Neuronal stem cell (in vitro differentiated cells): ENCODE measurements around the gene CEBPB.

Experiments
- DNase-seq: peaks from one replicate; pipeline ENCODE4 v3.0.0-alpha.2; 2013; ENCODE audit warnings: low spot score
- H2AFZ ChIP-seq: one replicate; pipeline ENCODE4 v1.6.1; 2013; ENCODE audit warnings: mild to moderate bottlenecking, low read length, inconsistent platforms
- H2AK5ac ChIP-seq: 2 replicates; pipeline ENCODE4 v1.6.1; 2013; ENCODE audit warnings: low read depth, mild to moderate bottlenecking, inconsistent platforms, low read length, moderate library complexity, mixed read lengths
- H2BK120ac ChIP-seq: 2 replicates; pipeline ENCODE4 v1.6.1; 2013; ENCODE audit warnings: low read depth, mild to moderate bottlenecking, inconsistent platforms, low read length, moderate library complexity, mixed read lengths
- H2BK12ac ChIP-seq: one replicate; pipeline ENCODE4 v1.6.1; 2013; ENCODE audit warnings: low read length, inconsistent platforms
- H2BK15ac ChIP-seq: 2 replicates; pipeline ENCODE4 v1.6.1; 2013; ENCODE audit warnings: mild to moderate bottlenecking, low read length, inconsistent platforms, mixed read lengths
- H2BK5ac ChIP-seq: one replicate; pipeline ENCODE4 v1.6.1; 2013; ENCODE audit warnings: inconsistent platforms, mild to moderate bottlenecking, low read length, moderate library complexity
- H3K14ac ChIP-seq: one replicate; pipeline ENCODE4 v1.6.1; 2013; ENCODE audit warnings: low read length, inconsistent platforms
- H3K18ac ChIP-seq: 2 replicates; pipeline ENCODE4 v1.6.1; 2013; ENCODE audit warnings: low read length, inconsistent platforms
- H3K23ac ChIP-seq: 2 replicates; pipeline ENCODE4 v1.6.1; 2013; ENCODE audit warnings: low read depth, mild to moderate bottlenecking, mixed read lengths, low read length, inconsistent platforms; ENCODE audit not compliant: poor library complexity
- H3K27ac ChIP-seq: replicated peaks from 3 replicates; pipeline ENCODE4 v1.5.1; 2013; ENCODE audit warnings: low read length, inconsistent platforms
- H3K27me3 ChIP-seq, 3 experiments: 2 replicates each; pipeline ENCODE4 v1.6.1; 2013; ENCODE audit warnings: low read length in 3 of 3, mild to moderate bottlenecking in 2 of 3, inconsistent platforms in 1 of 3, low read depth in 1 of 3, mixed read lengths in 1 of 3, moderate library complexity in 1 of 3; ENCODE audit not compliant: control insufficient read depth in 3 of 3, insufficient read depth in 3 of 3
- H3K36me3 ChIP-seq, 2 donors: replicated peaks in 1 of 2; 2 replicates each; pipeline ENCODE4 v1.6.1; 2013; ENCODE audit warnings: low read length in 2 of 2; ENCODE audit not compliant: control insufficient read depth in 2 of 2, insufficient read depth in 2 of 2
- H3K4ac ChIP-seq: 2 replicates; pipeline ENCODE4 v1.6.1; 2013; ENCODE audit warnings: inconsistent platforms, mild to moderate bottlenecking, low read length, moderate library complexity
- H3K4me1 ChIP-seq, 2 donors: 1 replicate in 1 of 2; 2 replicates in 1 of 2; pipeline ENCODE4 v1.6.1; 2013; ENCODE audit warnings: low read length in 2 of 2, low read depth in 1 of 2; ENCODE audit not compliant: control insufficient read depth in 2 of 2, insufficient read depth in 1 of 2
- H3K4me2 ChIP-seq: one replicate; pipeline ENCODE4 v1.6.1; 2013; ENCODE audit warnings: mild to moderate bottlenecking, low read length, inconsistent platforms; ENCODE audit not compliant: insufficient read depth, poor library complexity, severe bottlenecking
- H3K4me3 ChIP-seq, 2 donors: 2 replicates each; pipeline ENCODE4 v1.5.1; 2013; ENCODE audit warnings: low read length in 2 of 2, mild to moderate bottlenecking in 2 of 2, inconsistent platforms in 1 of 2, moderate library complexity in 1 of 2
- H3K79me1 ChIP-seq: one replicate; pipeline ENCODE4 v1.6.1; 2013; ENCODE audit warnings: low read depth, mild to moderate bottlenecking, inconsistent platforms, low read length, moderate library complexity
- H3K9ac ChIP-seq: one replicate; pipeline ENCODE4 v1.6.1; 2013; ENCODE audit warnings: mild to moderate bottlenecking, low read depth, low read length, inconsistent platforms; ENCODE audit not compliant: poor library complexity
- H3K9me3 ChIP-seq, 2 donors: replicated peaks in 1 of 2; 2 replicates each; pipeline versions ENCODE3 to v1.6.1; 2013; ENCODE audit warnings: low read length in 2 of 2, mild to moderate bottlenecking in 2 of 2, inconsistent platforms in 1 of 2, low read depth in 1 of 2, mixed read lengths in 1 of 2, moderate library complexity in 1 of 2; ENCODE audit not compliant: control insufficient read depth in 2 of 2, insufficient read depth in 1 of 2
- H4K8ac ChIP-seq: one replicate; pipeline ENCODE4 v1.6.1; 2013; ENCODE audit warnings: low read depth, mild to moderate bottlenecking, inconsistent platforms, low read length, moderate library complexity
- H4K91ac ChIP-seq: one replicate; pipeline ENCODE4 v1.6.1; 2013; ENCODE audit warnings: low read length, low read depth, mild to moderate bottlenecking, inconsistent platforms; ENCODE audit not compliant: poor library complexity
- WGBS, 2 donors: extraction: QIAGEN DNeasy Blood & Tissue Kit; methylation state at CpG; one replicate each; pipeline ENCODE4 v1.1.7; 2013; ENCODE audit warnings: missing lambda C conversion rate in 2 of 2, mixed read lengths in 1 of 2; ENCODE audit not compliant: insufficient read length in 2 of 2, insufficient replicate concordance in 1 of 2; ENCODE audit errors: extremely low coverage in 2 of 2; 5-methylcytosine and 5-hydroxymethylcytosine counted together

The CEBPB gene

DNA sequence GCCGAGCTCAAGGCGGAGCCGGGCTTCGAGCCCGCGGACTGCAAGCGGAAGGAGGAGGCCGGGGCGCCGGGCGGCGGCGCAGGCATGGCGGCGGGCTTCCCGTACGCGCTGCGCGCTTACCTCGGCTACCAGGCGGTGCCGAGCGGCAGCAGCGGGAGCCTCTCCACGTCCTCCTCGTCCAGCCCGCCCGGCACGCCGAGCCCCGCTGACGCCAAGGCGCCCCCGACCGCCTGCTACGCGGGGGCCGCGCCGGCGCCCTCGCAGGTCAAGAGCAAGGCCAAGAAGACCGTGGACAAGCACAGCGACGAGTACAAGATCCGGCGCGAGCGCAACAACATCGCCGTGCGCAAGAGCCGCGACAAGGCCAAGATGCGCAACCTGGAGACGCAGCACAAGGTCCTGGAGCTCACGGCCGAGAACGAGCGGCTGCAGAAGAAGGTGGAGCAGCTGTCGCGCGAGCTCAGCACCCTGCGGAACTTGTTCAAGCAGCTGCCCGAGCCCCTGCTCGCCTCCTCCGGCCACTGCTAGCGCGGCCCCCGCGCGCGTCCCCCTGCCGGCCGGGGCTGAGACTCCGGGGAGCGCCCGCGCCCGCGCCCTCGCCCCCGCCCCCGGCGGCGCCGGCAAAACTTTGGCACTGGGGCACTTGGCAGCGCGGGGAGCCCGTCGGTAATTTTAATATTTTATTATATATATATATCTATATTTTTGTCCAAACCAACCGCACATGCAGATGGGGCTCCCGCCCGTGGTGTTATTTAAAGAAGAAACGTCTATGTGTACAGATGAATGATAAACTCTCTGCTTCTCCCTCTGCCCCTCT lies 1.1 kb downstream of the CEBPB start:
- Histone ChIP-seq H2BK15ac (peak overlapping the region; percentile 56), H3K4me3 (peak overlapping the region; percentile 69 to 83), H3K18ac (peak overlapping the region; percentile 84), H3K79me1 (peaks cover 1% of the 10 kb centered on the region), H2BK120ac (no peak overlapping the region), H2AK5ac (peak overlapping the region; percentile 40), H4K8ac (no peak overlapping the region), H3K9ac (peak overlapping the region; percentile 89), H3K14ac (peak overlapping the region; percentile 63), H2BK12ac (no peak overlapping the region), H4K91ac (no peak overlapping the region), H3K23ac (peak overlapping the region; percentile 90), H3K27ac (no peak overlapping the region), H3K4me2 (peak overlapping the region; percentile 99), H3K9me3 (peaks cover 0 to 2% of the 10 kb centered on the region in 2 donors), H3K4me1 (peaks cover 10 to 13% of the 10 kb centered on the region in 2 donors), H3K4ac (no peak overlapping the region), H3K36me3 (no peaks in the 10 kb centered on the region), H3K27me3 (peaks cover 0 to 30% (median 3%) of the 10 kb centered on the region in 3 experiments), H2BK5ac (no peak overlapping the region), H2AFZ (peak overlapping the region; percentile 96)
- WGBS, 2 donors = no CpG with 5 or more reads among the region's 96 CpGs
- peak; percentile 54 for DNase-seq

- Histone ChIP-seq H3K4ac (no peak overlapping the region), H4K8ac (no peak overlapping the region), H3K14ac (no peak overlapping the region), H3K4me2 (peak overlapping the region; percentile 38), H2AK5ac (peak overlapping the region; percentile 82), H2BK120ac (no peak overlapping the region), H3K18ac (peak overlapping the region; percentile 48), H2AFZ (peak overlapping the region; percentile 96), H3K79me1 (peaks cover 1% of the 10 kb centered on the region), H3K9me3 (peaks cover 0 to 2% of the 10 kb centered on the region in 2 donors), H3K23ac (no peak overlapping the region), H2BK5ac (no peak overlapping the region), H3K4me3 (peak overlapping the region; percentile 59 to 69), H2BK15ac (no peak overlapping the region), H3K4me1 (peaks cover 10 to 13% of the 10 kb centered on the region in 2 donors), H3K27ac (no peak overlapping the region), H2BK12ac (no peak overlapping the region), H3K9ac (no peak overlapping the region), H4K91ac (no peak overlapping the region), H3K36me3 (no peaks in the 10 kb centered on the region), H3K27me3 (peaks cover 0 to 30% (median 3%) of the 10 kb centered on the region in 3 experiments)
- DNase-seq = no peak
- 100% methylated on average over 1 of the region's 25 CpGs; no CpG with 5 or more reads in 1 of the 2 donors for WGBS, 2 donors
Observed at GRCh38 chr20:50192364-50193198, 2.0 kb downstream of the CEBPB start.

- no peak overlapping the region for H3K27ac ChIP-seq
Observed at GRCh38 chr20:50193199-50193835, 2.7 kb downstream of the CEBPB start.

More at GRCh38 chr20:50193199-50193835, 2.7 kb downstream of the CEBPB start:
- Histone ChIP-seq H3K14ac (no peak overlapping the region), H4K8ac (peak overlapping the region; percentile 75), H2BK120ac (no peak overlapping the region), H3K9me3 (peaks cover 0 to 2% of the 10 kb centered on the region in 2 donors), H2BK15ac (no peak overlapping the region), H3K23ac (no peak overlapping the region), H2AFZ (no peak overlapping the region), H4K91ac (no peak overlapping the region), H3K4me3 (peak overlapping the region in 1 of 2 donors; percentile 69), H3K4me1 (peaks cover 10 to 13% of the 10 kb centered on the region in 2 donors), H3K4ac (no peak overlapping the region), H3K36me3 (no peaks in the 10 kb centered on the region), H2AK5ac (peak overlapping the region; percentile 82), H3K18ac (peak overlapping the region; percentile 48), H3K79me1 (peaks cover 1% of the 10 kb centered on the region), H3K4me2 (no peak overlapping the region), H2BK5ac (no peak overlapping the region), H2BK12ac (no peak overlapping the region), H3K27me3 (peaks cover 0 to 30% (median 3%) of the 10 kb centered on the region in 3 experiments), H3K9ac (peak overlapping the region; percentile 27)
- DNase-seq = no peak
- WGBS, 2 donors = no CpG with 5 or more reads among the region's 10 CpGs
